ENCODE results near the gene PSD. TPM values are rescaled to one million over a fixed set of nuclear protein-coding genes. Genes with fewer than 3 reads are reported as not detected.
A peak's percentile ranks its signal among the peaks of the same experiment; 100 is the strongest.

Gene PSD
- total and polyA plus RNA-seq, 9 of the 15 experiments (the other 6 are each of a cell fraction or from before 2014, with no cell fraction given), result 0.11 to 1.7 (median 0.54) TPM; not detected in 2

DNA sequence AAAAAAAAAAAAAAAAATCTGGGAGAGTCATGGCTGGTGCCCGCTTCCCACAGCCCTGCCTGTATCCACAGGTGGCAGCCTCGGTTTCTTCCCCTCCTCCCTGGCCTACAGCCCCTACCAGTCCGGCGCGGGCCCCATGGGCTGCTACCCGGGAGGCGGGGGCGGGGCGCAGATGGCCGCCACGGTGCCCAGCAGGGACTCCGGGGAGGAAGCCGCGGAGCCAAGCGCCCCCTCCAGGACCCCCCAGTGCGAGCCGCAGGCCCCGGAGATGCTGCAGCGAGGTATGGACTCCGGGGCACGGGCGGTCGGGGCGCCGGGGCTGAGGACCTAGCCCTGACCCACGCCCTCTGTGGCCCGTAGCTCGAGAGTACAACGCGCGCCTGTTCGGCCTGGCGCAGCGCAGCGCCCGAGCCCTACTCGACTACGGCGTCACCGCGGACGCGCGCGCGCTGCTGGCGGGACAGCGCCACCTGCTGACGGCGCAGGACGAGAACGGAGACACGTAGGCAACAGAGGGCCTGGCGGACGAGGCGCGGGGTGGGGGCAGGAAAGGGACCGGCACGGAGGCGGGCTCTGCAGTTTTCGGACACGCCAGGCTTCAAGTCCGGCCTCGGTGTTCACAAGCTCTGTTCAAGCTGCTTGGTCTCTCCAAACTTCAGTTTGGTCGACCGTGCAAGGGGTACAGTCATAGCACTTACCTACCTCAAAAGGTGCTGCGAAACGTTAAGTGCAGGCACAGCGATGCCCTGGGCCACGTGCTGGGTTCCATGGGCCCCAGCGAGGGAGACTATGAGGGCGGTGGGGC lies 19.2 kb downstream of the PSD start (continued):
- TF ChIP-seq ZNF407 (IDR thresholded peaks at IDR 0.05; ENCODE audit: low read depth) (peak; percentile 46; the same call in 1 of the 2 replicates), STAG1 (CRISPR knock-in tag; IDR thresholded peaks at IDR 0.05; ENCODE audit: borderline replicate concordance) (peak; percentile 44; the same call in 1 of the 2 replicates), MCM3 (IDR thresholded peaks at IDR 0.05) (no peak), E2F8 (IDR thresholded peaks at IDR 0.05; ENCODE audit: low read depth, partially characterized antibody) (peak; percentile 56), RBFOX2 (IDR thresholded peaks at IDR 0.05; ENCODE audit: low read depth, low read length) (peak; percentile 77), SMARCA5 (IDR thresholded peaks at IDR 0.05) (no peak), ARID1B (IDR thresholded peaks at IDR 0.05) (0 out of 2 replicates have a peak, but pooled peaks have one; percentile 6), ILF3 (IDR thresholded peaks at IDR 0.05; ENCODE audit: borderline replicate concordance) (no peak), POLR3G (IDR thresholded peaks at IDR 0.05; ENCODE audit: extremely low read depth, insufficient read length, insufficient replicate concordance) (no peak), SMAD4 (CRISPR knock-in tag; conservative IDR thresholded peaks at IDR 0.05) (peak; percentile 55), ZNF12 (CRISPR knock-in tag; IDR thresholded peaks at IDR 0.05) (peak; percentile 74), EGR1 (conservative IDR thresholded peaks at IDR 0.05) (peak; percentile 76), YBX1 (IDR thresholded peaks at IDR 0.05) (no peak), KDM1A (IDR thresholded peaks at IDR 0.05) (no peak), XRCC5 (IDR thresholded peaks at IDR 0.05; ENCODE audit: low read depth, low read length) (peak; percentile 68; the same call in 1 of the 2 replicates)
- TF ChIP-seq, protein P1, sequence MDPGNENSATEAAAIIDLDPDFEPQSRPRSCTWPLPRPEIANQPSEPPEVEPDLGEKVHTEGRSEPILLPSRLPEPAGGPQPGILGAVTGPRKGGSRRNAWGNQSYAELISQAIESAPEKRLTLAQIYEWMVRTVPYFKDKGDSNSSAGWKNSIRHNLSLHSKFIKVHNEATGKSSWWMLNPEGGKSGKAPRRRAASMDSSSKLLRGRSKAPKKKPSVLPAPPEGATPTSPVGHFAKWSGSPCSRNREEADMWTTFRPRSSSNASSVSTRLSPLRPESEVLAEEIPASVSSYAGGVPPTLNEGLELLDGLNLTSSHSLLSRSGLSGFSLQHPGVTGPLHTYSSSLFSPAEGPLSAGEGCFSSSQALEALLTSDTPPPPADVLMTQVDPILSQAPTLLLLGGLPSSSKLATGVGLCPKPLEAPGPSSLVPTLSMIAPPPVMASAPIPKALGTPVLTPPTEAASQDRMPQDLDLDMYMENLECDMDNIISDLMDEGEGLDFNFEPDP (CRISPR knock-in tag; IDR thresholded peaks at IDR 0.05), result no peak
